ENCODE results near the gene EFCAB9. TPM values are rescaled to one million over a fixed set of nuclear protein-coding genes. Genes with fewer than 3 reads are reported as not detected.

The EFCAB9 gene
- total and polyA plus RNA-seq, 2 of the 13 experiments (the other 11 are each of a cell fraction or from before 2014, with no cell fraction given), result not detected

DNA sequence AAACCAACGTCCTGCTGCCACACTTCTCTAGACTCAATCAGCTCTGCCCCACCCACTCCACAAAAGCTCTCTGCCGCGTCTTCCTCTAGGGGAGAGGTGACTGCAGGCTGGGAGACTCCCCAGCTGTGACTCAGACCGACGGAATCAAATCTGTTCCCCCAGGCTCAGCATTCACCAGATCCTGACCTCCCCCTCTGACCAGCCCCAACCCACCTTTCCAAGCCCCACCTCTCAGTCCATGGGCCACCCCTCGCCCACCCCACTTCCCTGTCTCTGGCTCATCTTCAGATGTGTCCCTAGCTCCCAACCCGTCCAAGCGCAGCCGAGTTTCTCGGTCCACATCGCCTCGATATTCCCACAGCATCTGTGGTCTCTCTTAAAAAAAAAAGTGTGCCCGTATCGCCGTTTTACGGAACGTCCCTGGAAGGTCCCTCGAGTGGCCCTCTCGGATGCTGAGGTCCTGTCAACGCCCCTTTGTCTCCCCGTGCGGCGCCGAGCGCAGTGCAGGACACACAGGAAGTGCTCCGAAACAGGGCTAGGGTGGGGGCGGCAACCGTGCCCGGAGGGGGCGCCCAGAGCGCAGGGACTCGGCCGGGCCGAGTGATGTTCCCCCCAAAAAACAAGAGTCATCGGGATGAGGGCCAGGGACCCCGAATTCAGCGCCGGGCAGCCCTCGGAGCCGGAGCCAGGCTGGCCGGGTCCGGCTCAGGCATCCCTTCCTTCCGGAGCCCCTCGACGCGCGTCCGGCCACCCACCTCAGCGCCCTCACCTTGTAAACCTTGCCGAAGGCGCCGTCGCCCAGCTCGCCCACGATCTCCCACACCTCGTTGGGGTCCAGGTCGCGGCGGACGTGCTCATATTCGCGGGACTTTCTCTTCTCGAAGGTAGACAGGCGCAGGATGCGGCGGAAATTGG is 6.6 kb upstream of the EFCAB9 start (continued):
- TF ChIP-seq, protein P1, sequence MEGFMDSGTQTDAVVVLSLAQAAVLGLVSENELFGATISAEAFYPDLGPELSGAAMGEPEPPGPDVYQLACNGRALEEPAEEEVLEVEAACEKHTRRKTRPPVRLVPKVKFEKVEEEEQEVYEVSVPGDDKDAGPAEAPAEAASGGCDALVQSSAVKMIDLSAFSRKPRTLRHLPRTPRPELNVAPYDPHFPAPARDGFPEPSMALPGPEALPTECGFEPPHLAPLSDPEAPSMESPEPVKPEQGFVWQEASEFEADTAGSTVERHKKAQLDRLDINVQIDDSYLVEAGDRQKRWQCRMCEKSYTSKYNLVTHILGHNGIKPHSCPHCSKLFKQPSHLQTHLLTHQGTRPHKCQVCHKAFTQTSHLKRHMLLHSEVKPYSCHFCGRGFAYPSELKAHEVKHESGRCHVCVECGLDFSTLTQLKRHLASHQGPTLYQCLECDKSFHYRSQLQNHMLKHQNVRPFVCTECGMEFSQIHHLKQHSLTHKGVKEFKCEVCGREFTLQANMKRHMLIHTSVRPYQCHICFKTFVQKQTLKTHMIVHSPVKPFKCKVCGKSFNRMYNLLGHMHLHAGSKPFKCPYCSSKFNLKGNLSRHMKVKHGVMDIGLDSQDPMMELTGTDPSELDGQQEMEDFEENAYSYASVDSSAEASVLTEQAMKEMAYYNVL (CRISPR knock-in tag; IDR thresholded peaks at IDR 0.05; ENCODE audit: borderline replicate concordance), result 0 out of 2 replicates have a peak, but pooled peaks have one; percentile 34
- TF ChIP-seq RBFOX2 (IDR thresholded peaks at IDR 0.05; ENCODE audit: low read depth, low read length) (0 out of 2 replicates have a peak, but pooled peaks have one; percentile 66), ASH2L (IDR thresholded peaks at IDR 0.05; ENCODE audit: insufficient read length, low read depth, low read length) (peak; percentile 48), ZNF768 (CRISPR knock-in tag; IDR thresholded peaks at IDR 0.05) (peak; percentile 51; the same call in 1 of the 2 replicates), TBX2 (CRISPR knock-in tag; IDR thresholded peaks at IDR 0.05; ENCODE audit: borderline replicate concordance) (0 out of 2 replicates have a peak, but pooled peaks have one; percentile 5), GTF2F1 (IDR thresholded peaks at IDR 0.05; ENCODE audit: low read length) (no peak), CBX2 (IDR thresholded peaks at IDR 0.05; ENCODE audit: low read depth, low read length) (no peak), CBX2 (CRISPR knock-in tag; IDR thresholded peaks at IDR 0.05; ENCODE audit: low read depth) (no peak), ZNF607 (CRISPR knock-in tag; IDR thresholded peaks at IDR 0.05; ENCODE audit: borderline replicate concordance) (0 out of 2 replicates have a peak, but pooled peaks have one; percentile 68), ZFP82 (CRISPR knock-in tag; IDR thresholded peaks at IDR 0.05; ENCODE audit: borderline replicate concordance) (peak; percentile 0; the same call in 1 of the 2 replicates), EEA1 (CRISPR knock-in tag; IDR thresholded peaks at IDR 0.05; ENCODE audit: borderline replicate concordance) (peak; percentile 61; the same call in 1 of the 2 replicates), FOSL2 (CRISPR knock-in tag; IDR thresholded peaks at IDR 0.05) (0 out of 2 replicates have a peak, but pooled peaks have one; percentile 14)
- TF ChIP-seq, protein P2, sequence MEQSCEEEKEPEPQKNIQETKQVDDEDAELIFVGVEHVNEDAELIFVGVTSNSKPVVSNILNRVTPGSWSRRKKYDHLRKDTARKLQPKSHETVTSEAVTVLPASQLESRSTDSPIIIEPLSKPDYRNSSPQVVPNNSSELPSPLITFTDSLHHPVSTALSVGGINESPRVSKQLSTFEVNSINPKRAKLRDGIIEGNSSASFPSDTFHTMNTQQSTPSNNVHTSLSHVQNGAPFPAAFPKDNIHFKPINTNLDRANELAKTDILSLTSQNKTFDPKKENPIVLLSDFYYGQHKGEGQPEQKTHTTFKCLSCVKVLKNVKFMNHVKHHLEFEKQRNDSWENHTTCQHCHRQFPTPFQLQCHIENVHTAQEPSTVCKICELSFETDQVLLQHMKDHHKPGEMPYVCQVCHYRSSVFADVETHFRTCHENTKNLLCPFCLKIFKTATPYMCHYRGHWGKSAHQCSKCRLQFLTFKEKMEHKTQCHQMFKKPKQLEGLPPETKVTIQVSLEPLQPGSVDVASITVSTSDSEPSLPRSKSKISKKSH (CRISPR knock-in tag; IDR thresholded peaks at IDR 0.05; ENCODE audit: borderline replicate concordance), result 0 out of 2 replicates have a peak, but pooled peaks have one; percentile 60
- TF ChIP-seq, protein P3, sequence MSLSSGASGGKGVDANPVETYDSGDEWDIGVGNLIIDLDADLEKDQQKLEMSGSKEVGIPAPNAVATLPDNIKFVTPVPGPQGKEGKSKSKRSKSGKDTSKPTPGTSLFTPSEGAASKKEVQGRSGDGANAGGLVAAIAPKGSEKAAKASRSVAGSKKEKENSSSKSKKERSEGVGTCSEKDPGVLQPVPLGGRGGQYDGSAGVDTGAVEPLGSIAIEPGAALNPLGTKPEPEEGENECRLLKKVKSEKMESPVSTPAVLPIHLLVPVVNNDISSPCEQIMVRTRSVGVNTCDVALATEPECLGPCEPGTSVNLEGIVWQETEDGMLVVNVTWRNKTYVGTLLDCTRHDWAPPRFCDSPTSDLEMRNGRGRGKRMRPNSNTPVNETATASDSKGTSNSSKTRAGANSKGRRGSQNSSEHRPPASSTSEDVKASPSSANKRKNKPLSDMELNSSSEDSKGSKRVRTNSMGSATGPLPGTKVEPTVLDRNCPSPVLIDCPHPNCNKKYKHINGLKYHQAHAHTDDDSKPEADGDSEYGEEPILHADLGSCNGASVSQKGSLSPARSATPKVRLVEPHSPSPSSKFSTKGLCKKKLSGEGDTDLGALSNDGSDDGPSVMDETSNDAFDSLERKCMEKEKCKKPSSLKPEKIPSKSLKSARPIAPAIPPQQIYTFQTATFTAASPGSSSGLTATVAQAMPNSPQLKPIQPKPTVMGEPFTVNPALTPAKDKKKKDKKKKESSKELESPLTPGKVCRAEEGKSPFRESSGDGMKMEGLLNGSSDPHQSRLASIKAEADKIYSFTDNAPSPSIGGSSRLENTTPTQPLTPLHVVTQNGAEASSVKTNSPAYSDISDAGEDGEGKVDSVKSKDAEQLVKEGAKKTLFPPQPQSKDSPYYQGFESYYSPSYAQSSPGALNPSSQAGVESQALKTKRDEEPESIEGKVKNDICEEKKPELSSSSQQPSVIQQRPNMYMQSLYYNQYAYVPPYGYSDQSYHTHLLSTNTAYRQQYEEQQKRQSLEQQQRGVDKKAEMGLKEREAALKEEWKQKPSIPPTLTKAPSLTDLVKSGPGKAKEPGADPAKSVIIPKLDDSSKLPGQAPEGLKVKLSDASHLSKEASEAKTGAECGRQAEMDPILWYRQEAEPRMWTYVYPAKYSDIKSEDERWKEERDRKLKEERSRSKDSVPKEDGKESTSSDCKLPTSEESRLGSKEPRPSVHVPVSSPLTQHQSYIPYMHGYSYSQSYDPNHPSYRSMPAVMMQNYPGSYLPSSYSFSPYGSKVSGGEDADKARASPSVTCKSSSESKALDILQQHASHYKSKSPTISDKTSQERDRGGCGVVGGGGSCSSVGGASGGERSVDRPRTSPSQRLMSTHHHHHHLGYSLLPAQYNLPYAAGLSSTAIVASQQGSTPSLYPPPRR (CRISPR knock-in tag; IDR thresholded peaks at IDR 0.05; ENCODE audit: borderline replicate concordance), result peak; percentile 45; the same call in 1 of the 2 replicates
- TF ChIP-seq, protein P4, sequence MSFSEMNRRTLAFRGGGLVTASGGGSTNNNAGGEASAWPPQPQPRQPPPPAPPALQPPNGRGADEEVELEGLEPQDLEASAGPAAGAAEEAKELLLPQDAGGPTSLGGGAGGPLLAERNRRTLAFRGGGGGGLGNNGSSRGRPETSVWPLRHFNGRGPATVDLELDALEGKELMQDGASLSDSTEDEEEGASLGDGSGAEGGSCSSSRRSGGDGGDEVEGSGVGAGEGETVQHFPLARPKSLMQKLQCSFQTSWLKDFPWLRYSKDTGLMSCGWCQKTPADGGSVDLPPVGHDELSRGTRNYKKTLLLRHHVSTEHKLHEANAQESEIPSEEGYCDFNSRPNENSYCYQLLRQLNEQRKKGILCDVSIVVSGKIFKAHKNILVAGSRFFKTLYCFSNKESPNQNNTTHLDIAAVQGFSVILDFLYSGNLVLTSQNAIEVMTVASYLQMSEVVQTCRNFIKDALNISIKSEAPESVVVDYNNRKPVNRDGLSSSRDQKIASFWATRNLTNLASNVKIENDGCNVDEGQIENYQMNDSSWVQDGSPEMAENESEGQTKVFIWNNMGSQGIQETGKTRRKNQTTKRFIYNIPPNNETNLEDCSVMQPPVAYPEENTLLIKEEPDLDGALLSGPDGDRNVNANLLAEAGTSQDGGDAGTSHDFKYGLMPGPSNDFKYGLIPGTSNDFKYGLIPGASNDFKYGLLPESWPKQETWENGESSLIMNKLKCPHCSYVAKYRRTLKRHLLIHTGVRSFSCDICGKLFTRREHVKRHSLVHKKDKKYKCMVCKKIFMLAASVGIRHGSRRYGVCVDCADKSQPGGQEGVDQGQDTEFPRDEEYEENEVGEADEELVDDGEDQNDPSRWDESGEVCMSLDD (CRISPR knock-in tag; IDR thresholded peaks at IDR 0.05; ENCODE audit: borderline replicate concordance), result peak; percentile 52; the same call in 1 of the 2 replicates
